Esophagus (tissue), 2 donors: ENCODE data around the gene FEN1. TPM values are rescaled to one million over a fixed set of nuclear protein-coding genes. Genes with fewer than 3 reads are reported as not detected.

Experiments
- H3K27ac ChIP-seq, 2 donors: one replicate each; pipeline ENCODE4 v1.5.1; 2013; ENCODE audit warnings: low read depth in 2 of 2, mild to moderate bottlenecking in 2 of 2, inconsistent platforms in 1 of 2, low read length in 1 of 2, moderate library complexity in 1 of 2
- H3K27me3 ChIP-seq, 2 donors: one replicate each; pipeline ENCODE4 v1.6.1; 2013; ENCODE audit warnings: low read length in 2 of 2, control low read depth in 1 of 2, mild to moderate bottlenecking in 1 of 2; ENCODE audit not compliant: insufficient read depth in 2 of 2, control insufficient read depth in 1 of 2
- H3K36me3 ChIP-seq, 2 donors: one replicate each; pipeline ENCODE4 v1.6.1; 2013; ENCODE audit warnings: low read length in 1 of 2; ENCODE audit not compliant: control insufficient read depth in 2 of 2, insufficient read depth in 2 of 2
- H3K4me1 ChIP-seq, 2 donors: one replicate each; pipeline ENCODE4 v1.6.1; 2013; ENCODE audit warnings: low read length in 1 of 2; ENCODE audit not compliant: control insufficient read depth in 2 of 2, insufficient read depth in 2 of 2
- H3K4me3 ChIP-seq, 2 donors: one replicate each; pipeline ENCODE4 v1.5.1; 2013; ENCODE audit warnings: low read length in 2 of 2, mild to moderate bottlenecking in 2 of 2, low read depth in 1 of 2, moderate library complexity in 1 of 2
- H3K9me3 ChIP-seq, 2 donors: one replicate each; pipeline ENCODE4 v1.6.1; 2013; ENCODE audit warnings: mild to moderate bottlenecking in 2 of 2, low read depth in 1 of 2, low read length in 1 of 2, moderate library complexity in 1 of 2; ENCODE audit not compliant: control insufficient read depth in 2 of 2, insufficient read depth in 1 of 2
- WGBS, 2 donors: extraction: QIAGEN DNeasy Blood & Tissue Kit; methylation state at CpG; one replicate each; pipeline ENCODE4 v1.1.7; 2013; 5-methylcytosine and 5-hydroxymethylcytosine counted together
- polyA plus RNA-seq, 2 donors: library from polyadenylated mRNA; stranded (reverse); fragments of 200-250 nt; gene quantifications; one replicate each; pipeline ENCODE4 v1.2.3, GENCODE V29; 2013
- donor health status: healthy with polysubstance abuse.
- donor health status: Bipolar disorder and iron deficiency.

Gene FEN1
- polyA plus RNA-seq: 10 to 100 TPM in 1 of 2 donors, 1 to 10 TPM in 1; 8.1 to 19.6 TPM

- Histone ChIP-seq H3K27me3 (no peaks in the 10 kb centered on the region), H3K9me3 (no peaks in the 10 kb centered on the region), H3K4me1 (no peaks in the 10 kb centered on the region), H3K4me3 (peak within 1 kb of the TSS; percentile 66 to 91), H3K27ac (peak within 1 kb of the TSS; percentile 88 to 93), H3K36me3 (peaks cover 13 to 30% of the 10 kb centered on the region in 2 donors)
- WGBS, 2 donors: 0 to 1% methylated on average over 61 of the region's 61 CpGs
These were observed at the start of gene FEN1, which contains the start of gene TMEM258 for GRCh38 chr11:61792310-61793082. Gene FEN1 (plus strand): TSS chr11:61792911. CDS start chr11:61795362, 2,451 bp downstream. Gene TMEM258 (minus strand): TSS chr11:61792599. CDS start chr11:61792558, 41 bp downstream.

- 90 to 93% methylated on average over 38 to 42 of the region's 42 CpGs for WGBS, 2 donors
- no peak overlapping the region for H3K27ac ChIP-seq
- peaks cover 0 to 22% of the 10 kb centered on the region in 2 donors for H3K36me3 ChIP-seq
- H3K4me1 ChIP-seq: peaks cover 2 to 34% of the 10 kb centered on the region in 2 donors
- H3K9me3 ChIP-seq: peaks cover 0 to 4% of the 10 kb centered on the region in 2 donors
- no peaks in the 10 kb centered on the region for H3K27me3 ChIP-seq
- no peak overlapping the region for H3K4me3 ChIP-seq
These were observed 49.1 kb upstream of the FEN1 start for GRCh38 chr11:61743486-61744095.

GRCh38 chr11:61744181-61744580 is 48.5 kb upstream of the FEN1 start:
- H3K36me3 ChIP-seq: peaks cover 0 to 22% of the 10 kb centered on the region in 2 donors
- H3K9me3 ChIP-seq: peaks cover 0 to 4% of the 10 kb centered on the region in 2 donors
- peaks cover 2 to 34% of the 10 kb centered on the region in 2 donors for H3K4me1 ChIP-seq
- no peaks in the 10 kb centered on the region for H3K27me3 ChIP-seq
- H3K4me3 ChIP-seq: no peak overlapping the region
- 88 to 91% methylated on average over 20 of the region's 20 CpGs for WGBS, 2 donors
- no peak overlapping the region for H3K27ac ChIP-seq

- Histone ChIP-seq H3K4me3 (no peak overlapping the region), H3K9me3 (peaks cover 0 to 4% of the 10 kb centered on the region in 2 donors), H3K4me1 (peaks cover 2 to 34% of the 10 kb centered on the region in 2 donors), H3K36me3 (peaks cover 0 to 22% of the 10 kb centered on the region in 2 donors), H3K27ac (no peak overlapping the region), H3K27me3 (no peaks in the 10 kb centered on the region)
- 81 to 95% methylated on average over 10 of the region's 10 CpGs for WGBS, 2 donors
These were observed 48.0 kb upstream of the FEN1 start for GRCh38 chr11:61744609-61745156.

- H3K36me3 ChIP-seq: peaks cover 0 to 19% of the 10 kb centered on the region in 2 donors
- H3K4me1 ChIP-seq: peaks cover 2 to 25% of the 10 kb centered on the region in 2 donors
- 70 to 72% methylated on average over 15 of the region's 15 CpGs for WGBS, 2 donors
- H3K4me3 ChIP-seq: no peak overlapping the region
- H3K9me3 ChIP-seq: no peaks in the 10 kb centered on the region
- no peak overlapping the region for H3K27ac ChIP-seq
- no peaks in the 10 kb centered on the region for H3K27me3 ChIP-seq
These were observed 46.8 kb upstream of the FEN1 start for GRCh38 chr11:61745781-61746441.

- H3K4me1 ChIP-seq: peaks cover 2 to 20% of the 10 kb centered on the region in 2 donors
- peak overlapping the region in 1 of 2 donors; percentile 35 for H3K27ac ChIP-seq
- 72 to 79% methylated on average over 19 of the region's 19 CpGs for WGBS, 2 donors
- H3K9me3 ChIP-seq: no peaks in the 10 kb centered on the region
- no peaks in the 10 kb centered on the region for H3K27me3 ChIP-seq
- H3K36me3 ChIP-seq: peaks cover 0 to 13% of the 10 kb centered on the region in 2 donors
- H3K4me3 ChIP-seq: no peak overlapping the region
These were observed 46.1 kb upstream of the FEN1 start for GRCh38 chr11:61746442-61747191.

- Histone ChIP-seq H3K9me3 (no peaks in the 10 kb centered on the region), H3K27ac (peak overlapping the region in 1 of 2 donors; percentile 74), H3K36me3 (peaks cover 0 to 11% of the 10 kb centered on the region in 2 donors), H3K27me3 (no peaks in the 10 kb centered on the region), H3K4me3 (no peak overlapping the region), H3K4me1 (peaks cover 2 to 18% of the 10 kb centered on the region in 2 donors)
- 43 to 56% methylated on average over 19 of the region's 19 CpGs for WGBS, 2 donors
These were observed 45.3 kb upstream of the FEN1 start for GRCh38 chr11:61747192-61747966.

- peaks cover 2 to 17% of the 10 kb centered on the region in 2 donors for H3K4me1 ChIP-seq
- H3K9me3 ChIP-seq: no peaks in the 10 kb centered on the region
- no peak overlapping the region for H3K27ac ChIP-seq
- no peaks in the 10 kb centered on the region for H3K27me3 ChIP-seq
- no peak overlapping the region for H3K4me3 ChIP-seq
- 26 to 39% methylated on average over 3 of the region's 3 CpGs for WGBS, 2 donors
- peaks cover 0 to 11% of the 10 kb centered on the region in 2 donors for H3K36me3 ChIP-seq
These were observed 44.8 kb upstream of the FEN1 start for GRCh38 chr11:61747967-61748285.
